Smooth muscle cell (in vitro differentiated cells): ENCODE results near the gene ZKSCAN8. TPM values are rescaled to one million over a fixed set of nuclear protein-coding genes. Genes with fewer than 3 reads are reported as not detected.
"Not testable (repeated sequence)": the region's sequence is repeated elsewhere in the genome, so short reads cannot be mapped to it uniquely, and the experiment has no call there.

Experiments used
- DNase-seq: peaks from one replicate; lab custom pipeline; 2025; ENCODE audit not compliant: unreplicated experiment; lab: John Stamatoyannopoulos, UW
- H2AFZ ChIP-seq: fragments of 200-600 bp; sonication (generic); 2 replicates; pipeline ENCODE4 v1.6.0; 2016; ENCODE audit warnings: antibody characterized with exemption, low read depth, mild to moderate bottlenecking
- H3F3A ChIP-seq: fragments of 200-600 bp; sonication (generic); 2 replicates; pipeline ENCODE4 v1.6.0; 2017; ENCODE audit warnings: antibody characterized with exemption, low read depth
- H3K27ac ChIP-seq: fragments of 200-600 bp; sonication (generic); 2 replicates; pipeline ENCODE4 v1.5.1; 2016; ENCODE audit warnings: low read depth, mild to moderate bottlenecking
- H3K27me3 ChIP-seq: fragments of 200-600 bp; sonication (generic); 2 replicates; pipeline ENCODE4 v1.6.1; 2016; ENCODE audit warnings: low read depth, mild to moderate bottlenecking
- H3K36me3 ChIP-seq: fragments of 200-600 bp; sonication (generic); 2 replicates; pipeline ENCODE4 v1.5.1; 2016; ENCODE audit warnings: low read depth
- H3K4me1 ChIP-seq: fragments of 200-600 bp; sonication (generic); 2 replicates; pipeline ENCODE4 v1.5.1; 2016; ENCODE audit warnings: low read depth
- H3K4me2 ChIP-seq: fragments of 200-600 bp; sonication (generic); 2 replicates; pipeline ENCODE4 v1.6.0; 2016; ENCODE audit warnings: mild to moderate bottlenecking
- H3K4me3 ChIP-seq: fragments of 200-600 bp; sonication (generic); 2 replicates; pipeline ENCODE4 v1.5.1; 2016; ENCODE audit warnings: mild to moderate bottlenecking
- H3K79me2 ChIP-seq: fragments of 200-600 bp; sonication (generic); 2 replicates; pipeline ENCODE4 v1.6.0; 2016; ENCODE audit warnings: low read depth, mild to moderate bottlenecking
- H3K9ac ChIP-seq: fragments of 200-600 bp; sonication (generic); 2 replicates; pipeline ENCODE4 v1.6.0; 2016; ENCODE audit warnings: low read depth
- H3K9me3 ChIP-seq: fragments of 200-600 bp; sonication (generic); replicated peaks from 2 replicates; pipeline ENCODE4 v1.5.1; 2016; ENCODE audit warnings: low read depth
- H4K20me1 ChIP-seq: fragments of 200-600 bp; sonication (generic); 2 replicates; pipeline ENCODE4 v1.6.0; 2016; ENCODE audit warnings: low read depth
- CTCF ChIP-seq: fragments of 200-600 bp; sonication (generic); IDR thresholded peaks from 2 replicates; pipeline ENCODE4 v1.5.1; 2017; ENCODE audit warnings: borderline replicate concordance, mild to moderate bottlenecking, antibody characterized with exemption; ENCODE audit not compliant: insufficient read depth, poor library complexity, severe bottlenecking
- WGBS: methylation state at CpG from one replicate; pipeline ENCODE4 v1.1.7; 2016; ENCODE audit warnings: low lambda C conversion rate; 5-methylcytosine and 5-hydroxymethylcytosine counted together
- polyA plus RNA-seq: library from polyadenylated mRNA; unstranded; fragments of >200 nt; fragmentation: Nextera tagmentation; extraction: Ambion mirVana; gene quantifications from 2 replicates; pipeline ENCODE4 v1.2.1, GENCODE V29; 2016
- total RNA-seq: library from RNA; depleted of rRNA; stranded (reverse); fragments of >200 nt; gene quantifications from 2 replicates; pipeline ENCODE4 v1.2.3, GENCODE V29; 2014

Gene ZKSCAN8
- total and polyA plus RNA-seq, 2 experiments from 2014 or later = 4.1 to 19.9 TPM

GRCh38 chr6:28117386-28118050 is 24.2 kb upstream of the ZKSCAN8 start:
- no peaks in the 10 kb centered on the region for H3K27me3 ChIP-seq
- no peaks in the 10 kb centered on the region for H3K4me1 ChIP-seq
- no peak overlapping the region for H3K4me3 ChIP-seq
- H3K79me2 ChIP-seq = no peaks in the 10 kb centered on the region
- H3K36me3 ChIP-seq = peaks cover 25% of the 10 kb centered on the region
- H3K4me2 ChIP-seq = no peak overlapping the region
- H3F3A ChIP-seq = no peaks in the 10 kb centered on the region
- no peak overlapping the region for H3K9ac ChIP-seq
- 94% methylated on average over 2 of the region's 2 CpGs for whole genome bisulfite sequencing
- DNase-seq = no peak
- no peaks in the 10 kb centered on the region for H4K20me1 ChIP-seq
- TF ChIP-seq CTCF = no peak
- no peaks in the 10 kb centered on the region for H3K9me3 ChIP-seq
- H2AFZ ChIP-seq = no peak overlapping the region
- H3K27ac ChIP-seq = no peak overlapping the region

DNA sequence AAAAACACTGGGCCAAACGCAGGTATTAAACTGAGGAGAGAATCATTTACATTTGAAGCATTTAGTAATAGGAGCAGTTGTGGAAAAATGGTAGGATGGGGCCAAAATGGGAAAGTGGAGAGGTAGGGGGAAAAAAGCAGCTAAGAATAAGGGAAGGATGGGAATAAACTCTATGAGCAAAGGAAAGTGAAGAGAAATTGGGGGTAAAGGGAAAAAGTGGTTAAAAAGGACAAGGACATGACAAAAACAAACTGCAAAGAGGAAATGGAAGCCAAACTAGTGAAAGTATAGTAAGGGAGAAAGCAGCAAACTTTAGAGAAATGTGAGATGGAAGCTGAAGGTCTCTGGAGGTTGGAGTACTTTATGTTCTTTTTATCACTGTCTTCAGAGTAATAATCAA is 23.5 kb upstream of the ZKSCAN8 start:
- Histone ChIP-seq H3K9me3 (no peaks in the 10 kb centered on the region), H4K20me1 (no peaks in the 10 kb centered on the region), H3K4me1 (no peaks in the 10 kb centered on the region), H3K36me3 (peaks cover 25% of the 10 kb centered on the region), H3K27me3 (no peaks in the 10 kb centered on the region), H3K79me2 (peaks cover 4% of the 10 kb centered on the region), H2AFZ (no peak overlapping the region), H3K27ac (no peak overlapping the region), H3K9ac (no peak overlapping the region), H3K4me2 (no peak overlapping the region), H3F3A (no peaks in the 10 kb centered on the region), H3K4me3 (no peak overlapping the region)
- DNase-seq = no peak
- 87% methylated on average over 1 of the region's 1 CpG for WGBS
- no peak for TF ChIP-seq CTCF

- Histone ChIP-seq H4K20me1 (peaks cover 6% of the 10 kb centered on the region), H3K9ac (no peak overlapping the region), H3K9me3 (no peaks in the 10 kb centered on the region), H3K4me1 (peaks cover 8% of the 10 kb centered on the region), H3F3A (peaks cover 3% of the 10 kb centered on the region), H3K4me2 (no peak overlapping the region), H3K79me2 (peaks cover 15% of the 10 kb centered on the region), H3K4me3 (no peak overlapping the region), H2AFZ (no peak overlapping the region), H3K27ac (no peak overlapping the region), H3K36me3 (peaks cover 9% of the 10 kb centered on the region), H3K27me3 (no peaks in the 10 kb centered on the region)
- TF ChIP-seq CTCF = no peak
- no peak for DNase-seq
- WGBS = 94% methylated on average over 2 of the region's 2 CpGs
These were observed 19.8 kb upstream of the ZKSCAN8 start for GRCh38 chr6:28121876-28122275.

DNA sequence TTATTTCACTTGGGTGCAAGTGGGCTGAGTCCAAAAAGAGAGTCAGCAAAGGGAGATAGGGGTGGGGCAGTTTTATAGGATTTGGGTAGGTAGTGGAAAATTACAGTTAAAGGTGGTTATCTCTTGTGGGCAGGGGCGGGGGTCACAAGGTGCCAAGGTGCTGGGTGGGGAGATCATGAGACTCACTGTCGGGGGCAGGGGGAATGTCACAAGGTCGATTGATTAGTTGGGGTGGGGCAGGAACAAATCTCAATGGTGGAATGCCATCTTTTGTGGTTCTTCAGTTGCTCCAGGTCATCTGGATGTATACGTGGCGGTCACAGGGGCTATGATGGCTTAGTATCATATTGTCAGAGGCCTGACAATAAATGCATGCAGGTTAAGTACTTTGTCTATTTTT is 19.4 kb upstream of the ZKSCAN8 start:
- H3K9ac ChIP-seq, H3K27me3 ChIP-seq, H4K20me1 ChIP-seq, H3K27ac ChIP-seq, DNase-seq, H3K4me3 ChIP-seq, H3F3A ChIP-seq, H2AFZ ChIP-seq, H3K9me3 ChIP-seq, H3K36me3 ChIP-seq, H3K4me2 ChIP-seq, H3K4me1 ChIP-seq: not testable (repeated sequence)
- peaks cover 19% of the 10 kb centered on the region for H3K79me2 ChIP-seq
- WGBS = 89% methylated on average over 5 of the region's 5 CpGs
